ENCODE measurements around the gene DLGAP1.

The DLGAP1 gene

DNA sequence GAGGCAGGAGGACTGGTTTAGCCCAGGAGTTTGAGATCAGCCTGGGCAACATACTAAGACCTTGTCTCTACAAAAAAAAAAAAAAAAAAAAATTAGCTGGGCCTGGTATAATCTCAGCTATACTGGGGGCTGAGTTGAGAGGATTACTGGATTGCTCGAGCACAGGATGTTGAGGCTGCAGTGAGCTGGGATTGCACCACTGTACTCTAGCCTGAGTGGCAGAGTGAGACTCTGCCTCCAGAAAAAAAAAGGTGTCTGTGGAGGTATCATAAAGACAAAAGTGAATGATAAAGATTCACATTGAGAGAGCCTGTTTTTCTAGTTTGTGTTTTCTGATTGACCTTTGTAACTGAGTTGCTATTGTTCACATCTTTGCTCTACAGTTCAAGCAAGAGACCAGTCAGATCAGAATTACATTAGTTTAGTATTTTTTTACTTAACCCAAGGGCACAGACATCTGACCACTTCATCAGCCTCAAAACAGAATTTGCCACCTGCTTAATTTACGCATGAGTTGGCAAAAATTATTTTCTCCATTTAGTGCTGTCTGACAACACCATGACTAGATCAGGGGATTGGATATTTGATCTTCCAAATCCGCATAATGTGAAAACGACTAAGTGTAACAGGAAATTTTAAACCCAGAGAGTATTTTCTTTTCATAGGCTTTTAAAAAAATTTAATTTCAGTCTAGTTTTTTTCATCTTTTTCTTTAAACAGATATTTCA lies 734.1 kb downstream of the DLGAP1 start:
- CTCF ChIA-PET = no interaction called here
- H3K27ac ChIP-seq (ENCODE audit: insufficient read depth in 1 of 2, low read depth in 1 of 2, low read length in 2 of 2, poor library complexity in 1 of 2, severe bottlenecking in 2 of 2) = no peak overlapping the region
- H3K27me3 ChIP-seq (replicated peaks in 2 of 5; ENCODE audit: control insufficient read depth in 4 of 5, insufficient read depth in 5 of 5, low read length in 4 of 5) = no peaks in the 10 kb centered on the region
- H3K36me3 ChIP-seq (ENCODE audit: control insufficient read depth in 4 of 4, insufficient read depth in 4 of 4, low read length in 3 of 4) = no peaks in the 10 kb centered on the region
- no peak overlapping the region for H3K4me3 ChIP-seq (ENCODE audit: control insufficient read depth in 1 of 7, extremely low read depth in 1 of 7, insufficient read depth in 4 of 7, low read depth in 2 of 7, low read length in 6 of 7)
- H3K4me1 ChIP-seq (ENCODE audit: control extremely low read depth in 1 of 4, control insufficient read depth in 4 of 4, insufficient read depth in 4 of 4, low read length in 3 of 4) = peaks cover 14 to 78% (median 37%) of the 10 kb centered on the region in 4 experiments
- DNase-seq = no peak
- 92% methylated on average over 2 of the region's 4 CpGs for WGBS (ENCODE audit: insufficient coverage)
- H3K9me3 ChIP-seq (ENCODE audit: control extremely low read depth in 1 of 5, control insufficient read depth in 4 of 5, insufficient read depth in 2 of 5, low read depth in 1 of 5, low read length in 4 of 5) = no peaks in the 10 kb centered on the region
- POLR2A ChIA-PET = no interaction called here

DNA sequence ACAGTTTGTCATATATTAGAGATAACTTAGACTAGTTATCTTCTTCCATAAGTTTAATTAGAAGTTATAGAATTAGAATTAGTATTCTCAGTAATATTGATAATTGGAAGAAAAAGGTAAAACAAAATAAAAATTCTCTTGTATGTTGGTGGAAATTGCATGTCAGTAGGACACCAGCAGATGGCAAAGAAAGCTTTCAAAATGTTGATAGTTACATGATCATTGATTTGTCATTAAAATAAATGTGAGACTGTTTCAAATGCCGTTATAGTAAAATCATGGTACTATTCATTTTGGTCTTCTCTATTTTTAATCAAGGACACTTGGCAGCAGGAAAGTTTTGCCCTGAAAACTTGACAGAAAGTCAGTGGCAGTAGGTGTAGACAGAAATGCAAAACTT lies 734.9 kb downstream of the DLGAP1 start:
- CTCF ChIA-PET = interaction anchor here (1.0 kb wide), 1 partner anchor 10 kb away, joined by 3 read pairs; no protein-coding TSS in a partner anchor
- WGBS (ENCODE audit: insufficient coverage) = 80% methylated on average over 1 of the region's 1 CpG

DNA sequence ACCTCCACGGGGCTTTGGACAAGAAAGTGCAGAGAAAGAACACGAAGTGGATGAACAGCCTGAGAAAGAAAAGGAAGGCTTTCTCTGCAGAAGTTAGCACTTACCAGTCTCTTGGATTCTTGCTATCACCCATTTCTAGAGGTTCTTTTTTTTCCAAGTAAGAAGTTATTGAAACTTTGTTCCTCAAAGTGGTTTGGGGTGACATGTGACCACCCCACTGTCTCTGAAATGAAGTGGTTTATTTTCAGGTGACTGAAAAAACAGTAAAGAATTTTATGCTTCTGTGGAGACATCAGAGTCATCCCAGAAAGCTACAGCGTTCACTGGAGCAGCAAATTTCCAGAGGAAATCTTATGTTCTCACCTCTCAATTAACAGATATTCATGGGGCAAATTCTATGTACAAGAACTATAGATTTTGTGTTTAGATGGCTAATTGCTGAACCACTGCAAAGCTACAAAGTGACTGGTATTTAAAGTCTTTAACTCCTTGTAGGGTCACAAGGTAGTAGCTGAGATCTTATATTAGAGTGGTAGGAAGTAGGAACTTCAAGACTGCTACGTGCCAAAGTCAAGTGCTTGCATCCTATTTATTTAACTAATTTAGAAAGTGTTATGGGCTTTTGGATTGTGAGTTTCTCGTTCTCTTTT lies 737.6 kb downstream of the DLGAP1 start:
- CTCF ChIA-PET = interaction anchor here (1.1 to 1.3 kb wide), 2 partner anchors 16 to 22 kb away, joined by 3 read pairs; no protein-coding TSS in a partner anchor
- Histone ChIP-seq H3K4me3 (ENCODE audit: control insufficient read depth in 1 of 7, extremely low read depth in 1 of 7, insufficient read depth in 4 of 7, low read depth in 2 of 7, low read length in 6 of 7) (no peak overlapping the region), H3K9me3 (ENCODE audit: control extremely low read depth in 1 of 5, control insufficient read depth in 4 of 5, insufficient read depth in 2 of 5, low read depth in 1 of 5, low read length in 4 of 5) (no peaks in the 10 kb centered on the region), H3K4me1 (ENCODE audit: control extremely low read depth in 1 of 4, control insufficient read depth in 4 of 4, insufficient read depth in 4 of 4, low read length in 3 of 4) (peaks cover 3 to 73% (median 23%) of the 10 kb centered on the region in 4 experiments), H3K27ac (ENCODE audit: insufficient read depth in 1 of 2, low read depth in 1 of 2, low read length in 2 of 2, poor library complexity in 1 of 2, severe bottlenecking in 2 of 2) (no peak overlapping the region), H3K27me3 (replicated peaks in 2 of 5; ENCODE audit: control insufficient read depth in 4 of 5, insufficient read depth in 5 of 5, low read length in 4 of 5) (no peaks in the 10 kb centered on the region), H3K36me3 (ENCODE audit: control insufficient read depth in 4 of 4, insufficient read depth in 4 of 4, low read length in 3 of 4) (no peaks in the 10 kb centered on the region)
- WGBS (ENCODE audit: insufficient coverage) = 75% methylated on average over 2 of the region's 5 CpGs
- DNase-seq = peak in 2 of 3 donors; percentile 52 to 59
- POLR2A ChIA-PET = no interaction called here

More for the DNA sequence above, 734.9 kb downstream of the DLGAP1 start:
- Histone ChIP-seq H3K27me3 (replicated peaks in 2 of 5; ENCODE audit: control insufficient read depth in 4 of 5, insufficient read depth in 5 of 5, low read length in 4 of 5) (no peaks in the 10 kb centered on the region), H3K36me3 (ENCODE audit: control insufficient read depth in 4 of 4, insufficient read depth in 4 of 4, low read length in 3 of 4) (no peaks in the 10 kb centered on the region), H3K27ac (ENCODE audit: insufficient read depth in 1 of 2, low read depth in 1 of 2, low read length in 2 of 2, poor library complexity in 1 of 2, severe bottlenecking in 2 of 2) (no peak overlapping the region), H3K4me1 (ENCODE audit: control extremely low read depth in 1 of 4, control insufficient read depth in 4 of 4, insufficient read depth in 4 of 4, low read length in 3 of 4) (peaks cover 14 to 78% (median 37%) of the 10 kb centered on the region in 4 experiments), H3K9me3 (ENCODE audit: control extremely low read depth in 1 of 5, control insufficient read depth in 4 of 5, insufficient read depth in 2 of 5, low read depth in 1 of 5, low read length in 4 of 5) (no peaks in the 10 kb centered on the region), H3K4me3 (ENCODE audit: control insufficient read depth in 1 of 7, extremely low read depth in 1 of 7, insufficient read depth in 4 of 7, low read depth in 2 of 7, low read length in 6 of 7) (no peak overlapping the region)
- DNase-seq = no peak
- POLR2A ChIA-PET = no interaction called here

DNA sequence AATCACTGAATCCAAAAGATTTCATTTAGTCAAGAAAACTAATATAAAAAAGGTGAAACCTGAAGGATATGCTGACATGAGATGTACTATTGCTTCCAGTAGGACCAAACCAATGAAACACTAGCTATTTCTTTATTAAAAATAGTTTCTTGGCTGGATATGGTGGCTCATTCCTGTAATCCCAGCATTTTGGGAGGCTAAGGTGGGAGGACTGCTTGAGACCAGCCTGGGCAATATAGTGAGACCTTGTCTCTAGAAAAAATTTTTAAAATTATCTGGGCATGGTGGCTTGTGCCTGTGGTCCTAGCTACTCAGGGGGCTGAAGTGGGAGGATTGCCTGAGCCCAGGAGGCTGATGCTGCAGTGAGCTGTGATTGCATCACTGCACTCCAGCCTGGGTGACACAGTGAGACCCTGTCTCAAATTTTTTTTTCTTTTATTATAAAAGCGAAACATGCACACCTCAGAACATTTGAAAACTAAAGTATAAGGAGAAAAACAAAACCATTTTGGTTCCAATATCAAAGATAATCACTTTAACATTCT lies 738.9 kb downstream of the DLGAP1 start:
- ChIA-PET POLR2A (no interaction called here), CTCF (interaction anchor here (1.8 to 2.8 kb wide), 3 partner anchors 8 to 16 kb away, joined by 5 to 10 read pairs (median 9); no protein-coding TSS in a partner anchor)
- H3K27me3 ChIP-seq (replicated peaks in 2 of 5; ENCODE audit: control insufficient read depth in 4 of 5, insufficient read depth in 5 of 5, low read length in 4 of 5) = no peaks in the 10 kb centered on the region
- no peak for DNase-seq
- H3K27ac ChIP-seq (ENCODE audit: insufficient read depth in 1 of 2, low read depth in 1 of 2, low read length in 2 of 2, poor library complexity in 1 of 2, severe bottlenecking in 2 of 2) = no peak overlapping the region
- H3K36me3 ChIP-seq (ENCODE audit: control insufficient read depth in 4 of 4, insufficient read depth in 4 of 4, low read length in 3 of 4) = no peaks in the 10 kb centered on the region
- WGBS (ENCODE audit: insufficient coverage) = 100% methylated on average over 1 of the region's 1 CpG
- no peaks in the 10 kb centered on the region for H3K9me3 ChIP-seq (ENCODE audit: control extremely low read depth in 1 of 5, control insufficient read depth in 4 of 5, insufficient read depth in 2 of 5, low read depth in 1 of 5, low read length in 4 of 5)
- H3K4me3 ChIP-seq (ENCODE audit: control insufficient read depth in 1 of 7, extremely low read depth in 1 of 7, insufficient read depth in 4 of 7, low read depth in 2 of 7, low read length in 6 of 7) = no peak overlapping the region
- peaks cover 3 to 65% (median 19%) of the 10 kb centered on the region in 4 experiments for H3K4me1 ChIP-seq (ENCODE audit: control extremely low read depth in 1 of 4, control insufficient read depth in 4 of 4, insufficient read depth in 4 of 4, low read length in 3 of 4)

DNA sequence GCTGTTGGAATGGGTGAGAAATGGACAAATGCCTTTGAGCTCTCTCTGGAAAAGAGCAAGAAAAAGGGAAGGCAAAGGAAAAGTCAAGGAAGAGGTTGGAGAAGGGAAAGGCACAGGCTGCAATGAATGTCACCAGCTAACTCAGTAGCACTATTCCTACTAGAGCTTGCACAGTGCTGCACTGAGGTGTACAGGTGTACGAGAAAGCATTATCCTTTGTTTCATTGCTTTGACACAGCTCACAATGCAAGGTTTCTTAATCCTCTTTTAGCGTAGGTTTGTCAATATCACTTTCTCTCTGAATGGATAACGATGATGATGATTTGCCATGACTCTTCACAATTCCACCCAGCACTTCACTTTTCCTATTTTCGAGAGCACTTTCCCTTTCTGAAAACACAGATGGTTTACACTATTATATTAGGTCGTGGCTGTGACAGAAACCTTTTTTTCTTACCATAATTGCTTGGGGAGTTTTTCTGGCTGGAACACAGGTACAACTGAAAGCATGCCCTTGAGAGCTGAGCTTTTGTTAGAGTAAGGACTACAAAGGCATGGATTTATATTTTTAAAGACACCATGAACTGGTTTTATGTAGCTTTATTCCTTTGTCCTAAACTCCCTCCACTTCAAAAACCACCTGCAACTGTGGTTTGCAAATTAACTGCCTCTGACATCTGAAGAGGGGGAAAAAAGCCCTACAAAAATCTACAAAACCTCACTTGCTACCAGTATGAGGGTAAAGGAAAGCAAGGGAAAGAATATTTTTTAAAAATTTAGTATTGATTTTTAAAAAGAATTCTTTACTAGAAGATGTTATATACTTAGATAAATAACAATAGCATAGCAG lies 739.7 kb downstream of the DLGAP1 start:
- DNase-seq = no peak
- H3K27ac ChIP-seq (ENCODE audit: insufficient read depth in 1 of 2, low read depth in 1 of 2, low read length in 2 of 2, poor library complexity in 1 of 2, severe bottlenecking in 2 of 2) = peak overlapping the region in 1 of 2 experiments; percentile 1
- H3K4me1 ChIP-seq (ENCODE audit: control extremely low read depth in 1 of 4, control insufficient read depth in 4 of 4, insufficient read depth in 4 of 4, low read length in 3 of 4) = peaks cover 9 to 65% (median 23%) of the 10 kb centered on the region in 4 experiments
- no peaks in the 10 kb centered on the region for H3K9me3 ChIP-seq (ENCODE audit: control extremely low read depth in 1 of 5, control insufficient read depth in 4 of 5, insufficient read depth in 2 of 5, low read depth in 1 of 5, low read length in 4 of 5)
- no peaks in the 10 kb centered on the region for H3K36me3 ChIP-seq (ENCODE audit: control insufficient read depth in 4 of 4, insufficient read depth in 4 of 4, low read length in 3 of 4)
- WGBS (ENCODE audit: insufficient coverage) = 100% methylated on average over 3 of the region's 5 CpGs
- no peak overlapping the region for H3K4me3 ChIP-seq (ENCODE audit: control insufficient read depth in 1 of 7, extremely low read depth in 1 of 7, insufficient read depth in 4 of 7, low read depth in 2 of 7, low read length in 6 of 7)
- ChIA-PET CTCF (interaction anchor here (1.0 to 2.8 kb wide), 7 partner anchors 8 to 279 kb away, joined by 3 to 10 read pairs (median 5); no protein-coding TSS in a partner anchor), POLR2A (no interaction called here)
- H3K27me3 ChIP-seq (replicated peaks in 2 of 5; ENCODE audit: control insufficient read depth in 4 of 5, insufficient read depth in 5 of 5, low read length in 4 of 5) = no peaks in the 10 kb centered on the region

DNA sequence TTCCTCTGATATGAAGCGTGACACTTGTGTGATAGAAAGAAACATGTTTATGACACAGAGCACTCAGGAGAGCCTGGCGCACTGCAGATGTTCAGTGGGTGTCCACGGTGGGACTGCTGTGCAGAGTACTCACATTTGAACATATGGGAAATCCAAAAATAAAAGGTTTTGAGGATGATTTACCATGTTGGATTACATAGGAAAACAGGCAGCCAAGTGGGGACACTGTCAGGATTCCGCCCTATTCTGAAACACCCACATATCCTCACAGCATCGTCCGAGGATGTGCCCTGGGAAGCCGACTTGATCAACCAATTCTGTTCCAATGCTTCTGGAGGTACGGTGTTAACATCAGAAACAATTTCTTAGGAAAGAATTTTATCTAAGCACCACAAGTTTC lies 741.4 kb downstream of the DLGAP1 start:
- Histone ChIP-seq H3K9me3 (ENCODE audit: control extremely low read depth in 1 of 5, control insufficient read depth in 4 of 5, insufficient read depth in 2 of 5, low read depth in 1 of 5, low read length in 4 of 5) (no peaks in the 10 kb centered on the region), H3K4me1 (ENCODE audit: control extremely low read depth in 1 of 4, control insufficient read depth in 4 of 4, insufficient read depth in 4 of 4, low read length in 3 of 4) (peaks cover 20 to 79% (median 35%) of the 10 kb centered on the region in 4 experiments), H3K27ac (ENCODE audit: insufficient read depth in 1 of 2, low read depth in 1 of 2, low read length in 2 of 2, poor library complexity in 1 of 2, severe bottlenecking in 2 of 2) (no peak overlapping the region), H3K36me3 (ENCODE audit: control insufficient read depth in 4 of 4, insufficient read depth in 4 of 4, low read length in 3 of 4) (no peaks in the 10 kb centered on the region), H3K4me3 (ENCODE audit: control insufficient read depth in 1 of 7, extremely low read depth in 1 of 7, insufficient read depth in 4 of 7, low read depth in 2 of 7, low read length in 6 of 7) (no peak overlapping the region), H3K27me3 (replicated peaks in 2 of 5; ENCODE audit: control insufficient read depth in 4 of 5, insufficient read depth in 5 of 5, low read length in 4 of 5) (no peaks in the 10 kb centered on the region)
- no peak for DNase-seq
- WGBS (ENCODE audit: insufficient coverage) = 94% methylated on average over 3 of the region's 8 CpGs
- ChIA-PET POLR2A (no interaction called here), CTCF (interaction anchor here (1.5 to 2.8 kb wide), 3 partner anchors 10 to 58 kb away, joined by 8 to 10 read pairs (median 10); no protein-coding TSS in a partner anchor)
